Measurements from ENCODE around the gene SMAP2. TPM values are rescaled to one million over a fixed set of nuclear protein-coding genes. Genes with fewer than 3 reads are reported as not detected.

The SMAP2 gene
- total RNA-seq, 1 experiment from 2014 or later, result 20.2 TPM

DNA sequence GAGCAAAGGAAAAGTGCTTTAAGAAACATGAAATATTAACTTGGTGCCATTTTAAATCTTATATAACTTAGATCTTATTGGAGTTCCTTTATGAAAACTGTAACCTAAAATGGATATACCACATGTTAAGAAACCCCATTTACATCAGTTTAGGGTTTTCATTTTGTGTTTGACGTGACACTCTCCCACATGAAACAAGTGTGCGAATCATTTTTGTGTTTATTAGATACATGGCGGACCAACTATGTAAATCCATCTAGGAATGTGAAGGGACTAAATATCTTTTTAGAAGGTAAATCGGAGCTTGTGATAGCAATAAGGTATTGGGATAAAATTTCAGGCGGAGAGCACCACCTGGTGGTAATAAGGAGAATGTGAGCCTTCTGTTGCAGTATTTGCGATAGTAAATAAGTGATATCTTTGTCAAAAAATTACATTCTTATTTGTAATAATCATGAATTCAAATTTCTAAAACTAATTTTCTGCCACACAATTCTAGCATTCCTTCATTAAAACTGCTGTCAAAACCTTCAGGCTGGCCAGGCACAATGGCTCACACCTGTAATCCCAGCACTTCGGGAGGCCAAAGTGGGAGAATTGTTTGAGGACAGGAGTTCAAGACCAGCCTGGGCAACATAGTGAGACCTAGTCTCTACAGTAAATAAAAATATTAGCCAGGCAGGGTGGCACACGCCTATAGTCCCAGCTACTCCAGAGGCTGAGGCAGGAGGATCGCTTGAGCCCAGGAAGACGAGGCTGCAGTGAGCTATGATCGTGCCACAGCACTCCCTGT is 31.3 kb downstream of the SMAP2 start:
- H3K27ac Mint-ChIP-seq (ENCODE audit: low read depth, unreplicated experiment), result no peak overlapping the region
- peaks cover 4% of the 10 kb centered on the region for H3K4me1 Mint-ChIP-seq (ENCODE audit: insufficient read depth, unreplicated experiment)
- CTCF ChIA-PET, result interaction anchor here (0.6 to 3.6 kb wide), 25 partner anchors 10 to 328 kb away, joined by 3 to 28 read pairs (median 4); partner anchors contain the start of gene SMAP2
- no TSS peak for BruUV-seq (replicated peaks)
- intact Hi-C loops (cut with micrococcal nuclease), result loop anchor here (1.0 to 2.0 kb wide), 4 partner anchors 66 to 320 kb away; no protein-coding TSS in a partner anchor
- no peaks in the 10 kb centered on the region for H3K9me3 Mint-ChIP-seq (ENCODE audit: unreplicated experiment)
- H3K36me3 Mint-ChIP-seq (ENCODE audit: insufficient read depth, unreplicated experiment), result no peaks in the 10 kb centered on the region
- H3K27me3 Mint-ChIP-seq (ENCODE audit: insufficient read depth, unreplicated experiment), result no peaks in the 10 kb centered on the region
- peak; percentile 70 for DNase-seq (ENCODE audit: unreplicated experiment)
- POLR2A ChIA-PET, result interaction anchor here (0.6 to 1.8 kb wide), 10 partner anchors 15 to 443 kb away, joined by 3 to 9 read pairs (median 3); partner anchors contain the start of gene SMAP2
- TF ChIP-seq, protein P1, sequence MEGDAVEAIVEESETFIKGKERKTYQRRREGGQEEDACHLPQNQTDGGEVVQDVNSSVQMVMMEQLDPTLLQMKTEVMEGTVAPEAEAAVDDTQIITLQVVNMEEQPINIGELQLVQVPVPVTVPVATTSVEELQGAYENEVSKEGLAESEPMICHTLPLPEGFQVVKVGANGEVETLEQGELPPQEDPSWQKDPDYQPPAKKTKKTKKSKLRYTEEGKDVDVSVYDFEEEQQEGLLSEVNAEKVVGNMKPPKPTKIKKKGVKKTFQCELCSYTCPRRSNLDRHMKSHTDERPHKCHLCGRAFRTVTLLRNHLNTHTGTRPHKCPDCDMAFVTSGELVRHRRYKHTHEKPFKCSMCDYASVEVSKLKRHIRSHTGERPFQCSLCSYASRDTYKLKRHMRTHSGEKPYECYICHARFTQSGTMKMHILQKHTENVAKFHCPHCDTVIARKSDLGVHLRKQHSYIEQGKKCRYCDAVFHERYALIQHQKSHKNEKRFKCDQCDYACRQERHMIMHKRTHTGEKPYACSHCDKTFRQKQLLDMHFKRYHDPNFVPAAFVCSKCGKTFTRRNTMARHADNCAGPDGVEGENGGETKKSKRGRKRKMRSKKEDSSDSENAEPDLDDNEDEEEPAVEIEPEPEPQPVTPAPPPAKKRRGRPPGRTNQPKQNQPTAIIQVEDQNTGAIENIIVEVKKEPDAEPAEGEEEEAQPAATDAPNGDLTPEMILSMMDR (IDR thresholded peaks at IDR 0.05; ENCODE audit: unreplicated experiment), result peak; percentile 63
- no peak overlapping the region for H3K4me3 Mint-ChIP-seq (ENCODE audit: unreplicated experiment)

DNA sequence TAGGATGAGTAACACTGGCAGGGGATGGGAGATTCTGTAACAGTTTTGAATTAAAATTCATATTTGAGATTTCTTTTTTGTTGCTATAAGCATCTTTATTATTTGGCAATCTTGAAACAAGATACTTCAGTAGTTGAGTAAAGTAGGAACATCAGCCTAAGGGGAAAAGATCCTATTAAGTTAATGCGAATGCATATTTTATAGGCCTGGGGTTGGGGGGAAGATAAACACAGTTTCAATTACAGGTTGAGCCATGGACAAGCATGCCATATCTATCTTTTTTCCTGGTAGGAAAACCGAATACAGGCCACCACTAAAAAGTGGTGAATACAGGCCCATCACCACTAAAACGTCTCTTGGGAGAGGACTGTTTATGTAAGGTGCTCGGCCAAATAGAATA is 32.3 kb downstream of the SMAP2 start:
- Mint-ChIP-seq H3K27ac (ENCODE audit: low read depth, unreplicated experiment) (no peak overlapping the region), H3K27me3 (ENCODE audit: insufficient read depth, unreplicated experiment) (no peaks in the 10 kb centered on the region), H3K9me3 (ENCODE audit: unreplicated experiment) (no peaks in the 10 kb centered on the region), H3K36me3 (ENCODE audit: insufficient read depth, unreplicated experiment) (no peaks in the 10 kb centered on the region), H3K4me1 (ENCODE audit: insufficient read depth, unreplicated experiment) (peaks cover 4% of the 10 kb centered on the region), H3K4me3 (ENCODE audit: unreplicated experiment) (no peak overlapping the region)
- intact Hi-C loops (cut with micrococcal nuclease), result loop anchor here (1.0 to 2.0 kb wide), 3 partner anchors 67 to 321 kb away; no protein-coding TSS in a partner anchor
- DNase-seq (ENCODE audit: unreplicated experiment), result no peak
- TF ChIP-seq, protein P1 (IDR thresholded peaks at IDR 0.05; ENCODE audit: unreplicated experiment), result no peak
- ChIA-PET CTCF (interaction anchor here (0.6 to 3.6 kb wide), 18 partner anchors 10 to 326 kb away, joined by 3 to 28 read pairs (median 6); partner anchors contain the start of gene SMAP2), POLR2A (no interaction called here)
- no TSS peak for BruUV-seq (replicated peaks)

DNA sequence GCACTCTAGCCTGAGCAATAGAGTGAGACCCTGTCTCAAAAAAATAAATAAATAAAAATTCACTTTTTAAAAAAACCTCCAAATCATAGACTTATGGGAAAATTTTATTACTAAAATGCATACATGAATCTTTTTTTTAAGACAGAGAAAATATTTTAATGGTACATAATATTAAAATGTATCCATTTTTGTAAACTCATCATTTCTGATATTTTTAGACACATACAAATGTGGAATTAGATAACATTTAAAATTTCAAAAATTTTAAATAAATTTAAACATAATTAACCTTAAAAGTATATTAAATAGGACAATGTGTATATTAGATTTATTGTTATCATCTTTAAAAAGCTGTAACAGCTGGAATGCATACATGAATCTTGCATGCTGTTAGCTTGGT is 33.9 kb downstream of the SMAP2 start:
- CTCF ChIA-PET, result interaction anchor here (0.6 to 2.8 kb wide), 7 partner anchors 9 to 265 kb away, joined by 3 to 14 read pairs (median 3); no protein-coding TSS in a partner anchor
- H3K4me3 Mint-ChIP-seq (ENCODE audit: unreplicated experiment), result no peak overlapping the region
- intact Hi-C loops (cut with micrococcal nuclease), result no loop called here

DNA sequence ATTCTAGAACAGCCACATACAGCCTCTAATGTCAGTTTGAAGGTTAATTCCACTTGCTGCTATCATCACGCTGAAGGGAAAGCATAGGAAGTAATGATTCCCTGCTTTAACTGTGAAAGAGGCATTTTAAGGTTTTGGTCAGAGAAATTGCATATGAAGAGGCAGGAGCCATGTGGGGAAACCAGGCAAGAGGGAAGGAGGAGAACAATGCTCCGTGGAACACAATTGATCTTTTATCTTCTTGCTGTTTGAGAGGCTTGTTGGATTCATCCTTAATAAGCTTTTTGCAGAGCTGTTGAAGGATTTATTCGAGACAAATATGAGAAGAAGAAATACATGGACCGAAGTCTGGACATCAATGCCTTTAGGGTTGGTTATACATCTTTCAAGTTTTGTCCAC is 35.9 kb downstream of the SMAP2 start:
- Mint-ChIP-seq H3K36me3 (ENCODE audit: insufficient read depth, unreplicated experiment) (peaks cover 7% of the 10 kb centered on the region), H3K4me3 (ENCODE audit: unreplicated experiment) (no peak overlapping the region), H3K9me3 (ENCODE audit: unreplicated experiment) (no peaks in the 10 kb centered on the region), H3K27me3 (ENCODE audit: insufficient read depth, unreplicated experiment) (no peaks in the 10 kb centered on the region), H3K4me1 (ENCODE audit: insufficient read depth, unreplicated experiment) (peaks cover 10% of the 10 kb centered on the region), H3K27ac (ENCODE audit: low read depth, unreplicated experiment) (peak overlapping the region; percentile 22)
- DNase-seq (ENCODE audit: unreplicated experiment), result no peak
- POLR2A ChIA-PET, result interaction anchor here (0.5 kb wide), 1 partner anchor 10 kb away, joined by 3 read pairs; no protein-coding TSS in a partner anchor
- TF ChIP-seq, protein P1 (IDR thresholded peaks at IDR 0.05; ENCODE audit: unreplicated experiment), result no peak
- intact Hi-C loops (cut with micrococcal nuclease), result no loop called here
- BruUV-seq (replicated peaks), result no TSS peak
- CTCF ChIA-PET, result interaction anchor here (0.9 to 3.3 kb wide), 2 partner anchors 52 to 71 kb away, joined by 4 to 18 read pairs; no protein-coding TSS in a partner anchor

More for the DNA sequence above, 33.9 kb downstream of the SMAP2 start:
- Mint-ChIP-seq H3K9me3 (ENCODE audit: unreplicated experiment) (no peaks in the 10 kb centered on the region), H3K4me1 (ENCODE audit: insufficient read depth, unreplicated experiment) (peaks cover 10% of the 10 kb centered on the region), H3K36me3 (ENCODE audit: insufficient read depth, unreplicated experiment) (no peaks in the 10 kb centered on the region), H3K27ac (ENCODE audit: low read depth, unreplicated experiment) (no peak overlapping the region), H3K27me3 (ENCODE audit: insufficient read depth, unreplicated experiment) (no peaks in the 10 kb centered on the region)
- BruUV-seq (replicated peaks), result no TSS peak
- TF ChIP-seq, protein P1 (IDR thresholded peaks at IDR 0.05; ENCODE audit: unreplicated experiment), result no peak
- POLR2A ChIA-PET, result no interaction called here
- DNase-seq (ENCODE audit: unreplicated experiment), result no peak

Measured in MCF 10A (cell line).